SK-N-SH (cell line): ENCODE data around the gene NEURL2. TPM values are rescaled to one million over a fixed set of nuclear protein-coding genes. Genes with fewer than 3 reads are reported as not detected.

Experiments
- CTCF ChIA-PET: fragments of 300-600, 350-600 bp; formaldehyde crosslinking; extraction: SDS; loops from one replicate; lab custom pipeline; 2021; lab: Yijun Ruan, JAX
- POLR2A ChIA-PET: fragments of 350-600 bp; sonication (Branson Sonifier 250); formaldehyde crosslinking; extraction: SDS; loops from one replicate; lab custom pipeline; 2020; ENCODE audit warnings: antibody characterized with exemption, inconsistent platforms; lab: Yijun Ruan, JAX
- DNase-seq: peaks from one replicate; pipeline ENCODE4 v3.0.0; 2012
- H2AFZ ChIP-seq: fragments of 200-600 bp; sonication (generic); 2 replicates; pipeline ENCODE4 v1.8.1; 2016; ENCODE audit warnings: antibody characterized with exemption, mild to moderate bottlenecking, low read depth
- H3F3A ChIP-seq: fragments of 200-600 bp; sonication (generic); replicated peaks from 2 replicates; pipeline ENCODE3; 2016; ENCODE audit warnings: antibody characterized with exemption, mild to moderate bottlenecking; ENCODE audit not compliant: insufficient read depth
- H3K27ac ChIP-seq, 2 experiments: fragments of 200-500 bp in 1 of 2; fragments of 200-600 bp in 1 of 2; sonication (Bioruptor generic) in 1 of 2; sonication (generic), shearing (Covaris generic) in 1 of 2; 2 replicates each; pipeline versions ENCODE4 v1.5.1 to v1.6.1; 2014 to 2016; ENCODE audit warnings: low read depth in 2 of 2, inconsistent platforms in 1 of 2, low read length in 1 of 2, mild to moderate bottlenecking in 1 of 2, mixed read lengths in 1 of 2
- H3K27me3 ChIP-seq: fragments of 200-600 bp; sonication (generic), shearing (Covaris generic); 2 replicates; pipeline ENCODE4 v1.6.1; 2016; ENCODE audit warnings: mixed run types; ENCODE audit not compliant: insufficient read depth
- H3K36me3 ChIP-seq, 2 experiments: fragments of 200-500 bp in 1 of 2; fragments of 200-600 bp in 1 of 2; sonication (Bioruptor generic) in 1 of 2; sonication (generic) in 1 of 2; replicated peaks in 1 of 2; 2 replicates each; pipeline versions ENCODE3 to v1.5.1; 2014 to 2016; ENCODE audit warnings: low read length in 1 of 2, mild to moderate bottlenecking in 1 of 2; ENCODE audit not compliant: insufficient read depth in 2 of 2, control insufficient read depth in 1 of 2
- H3K4me1 ChIP-seq, 2 experiments: fragments of 200-500 bp in 1 of 2; fragments of 200-600 bp in 1 of 2; sonication (Bioruptor generic) in 1 of 2; sonication (generic), shearing (Covaris generic) in 1 of 2; 2 replicates each; pipeline versions ENCODE4 v1.5.1 to v1.6.1; 2014 to 2016; ENCODE audit warnings: low read depth in 1 of 2, low read length in 1 of 2, mixed run types in 1 of 2; ENCODE audit not compliant: insufficient read depth in 2 of 2, control insufficient read depth in 1 of 2
- H3K4me2 ChIP-seq: fragments of 200-600 bp; sonication (generic), shearing (Covaris generic); 2 replicates; pipeline ENCODE4 v1.6.1; 2017; ENCODE audit warnings: mixed run types
- H3K4me3 ChIP-seq, 2 experiments: fragments of 200-500 bp in 1 of 2; fragments of 200-600 bp in 1 of 2; sonication (Bioruptor generic) in 1 of 2; sonication (generic), shearing (Covaris generic) in 1 of 2; 2 replicates each; pipeline versions ENCODE4 v1.5.1 to v1.8.1; 2014 to 2016; ENCODE audit warnings: low read depth in 2 of 2, inconsistent platforms in 1 of 2, low read length in 1 of 2, mild to moderate bottlenecking in 1 of 2, mixed read lengths in 1 of 2, moderate library complexity in 1 of 2
- H3K79me2 ChIP-seq: fragments of 200-600 bp; sonication (generic); 2 replicates; pipeline ENCODE4 v1.8.1; 2017; ENCODE audit warnings: mild to moderate bottlenecking; ENCODE audit not compliant: insufficient read depth
- H3K9ac ChIP-seq: fragments of 200-600 bp; sonication (generic); 2 replicates; pipeline ENCODE4 v1.6.1; 2017; ENCODE audit warnings: mixed run types
- H3K9me2 ChIP-seq: fragments of 200-600 bp; sonication (generic); 2 replicates; pipeline ENCODE4 v1.6.1; 2017; ENCODE audit warnings: mixed run types
- H3K9me3 ChIP-seq: fragments of 200-600 bp; sonication (generic); 2 replicates; pipeline ENCODE4 v1.6.1; 2017; ENCODE audit warnings: mixed run types, mild to moderate bottlenecking, moderate library complexity
- H4K20me1 ChIP-seq: fragments of 200-600 bp; sonication (generic); 2 replicates; pipeline ENCODE4 v1.6.1; 2017; ENCODE audit warnings: mild to moderate bottlenecking, mixed run types; ENCODE audit not compliant: insufficient read depth
- EZH2phosphoT487 ChIP-seq: fragments of 200-600 bp; sonication (generic); IDR thresholded peaks from 2 replicates; pipeline ENCODE4 v1.6.1; 2017; ENCODE audit warnings: low read depth, mixed run types, mild to moderate bottlenecking, antibody characterized with exemption, moderate library complexity, borderline replicate concordance
- FOSL2 ChIP-seq: IDR thresholded peaks from 2 replicates; pipeline ENCODE4 v1.4.0; 2012; ENCODE audit warnings: low read depth, mild to moderate bottlenecking, moderate library complexity, borderline replicate concordance
- FOXJ3 ChIP-seq: sonication (generic); formaldehyde crosslinking; IDR thresholded peaks from 2 replicates; pipeline ENCODE4 v1.5.1; 2020; ENCODE audit warnings: mild to moderate bottlenecking, missing genetic modification reagents
- FOXM1 ChIP-seq: IDR thresholded peaks from 2 replicates; pipeline ENCODE4 v1.4.0; 2012; ENCODE audit warnings: low read depth, mild to moderate bottlenecking
- NRF1 ChIP-seq: IDR thresholded peaks from 2 replicates; pipeline ENCODE4 v1.6.1; 2012; ENCODE audit warnings: low read depth, mild to moderate bottlenecking, low read length
- RAD21 ChIP-seq: IDR thresholded peaks from 2 replicates; pipeline ENCODE4 v1.6.1; 2012; ENCODE audit warnings: mild to moderate bottlenecking, low read length
- RCOR1 ChIP-seq: fragments of 150-350 bp; IDR thresholded peaks from 2 replicates; pipeline ENCODE4 v1.6.1; 2017; ENCODE audit warnings: antibody characterized with exemption, low read length
- RXRA ChIP-seq: IDR thresholded peaks from 2 replicates; pipeline ENCODE4 v1.4.0; 2012; ENCODE audit warnings: low read depth, mild to moderate bottlenecking, borderline replicate concordance
- TAF1 ChIP-seq: IDR thresholded peaks from 2 replicates; pipeline ENCODE4 v1.6.1; 2012; ENCODE audit warnings: low read depth, mild to moderate bottlenecking, low read length, moderate library complexity, borderline replicate concordance
- TEAD4 ChIP-seq: IDR thresholded peaks from 2 replicates; pipeline ENCODE4 v1.4.0; 2012; ENCODE audit warnings: mild to moderate bottlenecking, borderline replicate concordance; ENCODE audit not compliant: insufficient read depth
- YY1 ChIP-seq: IDR thresholded peaks from 2 replicates; pipeline ENCODE4 v1.4.0; 2012; ENCODE audit warnings: low read depth, mild to moderate bottlenecking
- WGBS: methylation state at CpG from one replicate; pipeline ENCODE4 v1.1.6; 2017; ENCODE audit warnings: low lambda C conversion rate; 5-methylcytosine and 5-hydroxymethylcytosine counted together
- polyA plus RNA-seq, 3 experiments: library from polyadenylated mRNA; depleted of rRNA; stranded (reverse); fragments of >200 nt; gene quantifications; 2 replicates each; pipeline ENCODE4 v1.2.3, GENCODE V29; 2012
- TF ChIP-seq, protein P1 (sequence below): IDR thresholded peaks from 2 replicates; pipeline ENCODE4; 2012
- TF ChIP-seq, protein P2 (sequence below): fragments of 150-350 bp; IDR thresholded peaks from 2 replicates; pipeline ENCODE4 v1.6.1; 2017; ENCODE audit warnings: antibody characterized with exemption, low read length, low read depth, borderline replicate concordance
- TF ChIP-seq, protein P3 (sequence below): IDR thresholded peaks from 2 replicates; pipeline ENCODE4 v1.4.0; 2012; ENCODE audit warnings: low read depth, borderline replicate concordance
- TF ChIP-seq, protein P4 (sequence below): IDR thresholded peaks from 2 replicates; pipeline ENCODE4 v1.4.0; 2012; ENCODE audit warnings: low read depth, borderline replicate concordance

NEURL2 gene
- polyA plus RNA-seq, 1 of the 3 experiments (the other 2 are of a cell fraction): 3.5 TPM

DNA sequence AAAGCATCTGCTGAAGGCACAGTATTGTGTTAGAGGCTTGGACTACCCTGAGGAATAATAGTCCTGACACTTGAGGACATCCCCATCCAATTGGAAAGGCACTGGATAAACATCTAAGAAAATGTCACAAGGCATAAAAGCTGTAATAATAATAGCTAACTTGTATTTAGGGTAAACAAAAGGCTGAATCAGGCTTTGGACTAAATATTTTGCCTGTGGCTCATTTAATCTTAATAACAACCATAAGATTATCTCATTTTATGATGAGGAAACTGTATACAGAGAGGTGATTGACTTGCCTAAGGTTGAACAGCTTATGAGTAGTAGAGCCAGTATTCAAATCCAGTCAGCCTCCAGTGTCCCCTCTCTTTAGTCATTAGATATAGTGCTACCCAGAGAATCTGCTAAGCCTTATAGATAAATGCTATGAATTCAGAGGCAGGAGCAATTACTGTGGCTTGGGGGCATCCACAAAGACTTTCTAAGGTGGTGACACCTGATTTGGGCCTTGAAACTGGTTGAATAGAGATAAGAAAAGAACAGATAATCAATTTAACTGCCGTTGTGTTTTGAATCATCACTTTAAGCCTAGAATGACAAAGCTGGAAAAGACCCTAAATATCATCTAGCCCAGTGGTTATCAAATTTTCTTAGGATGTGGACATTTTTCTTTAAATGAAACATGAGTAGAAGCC is 17.5 kb downstream of the NEURL2 start:
- H3K9ac ChIP-seq: no peak overlapping the region

DNA sequence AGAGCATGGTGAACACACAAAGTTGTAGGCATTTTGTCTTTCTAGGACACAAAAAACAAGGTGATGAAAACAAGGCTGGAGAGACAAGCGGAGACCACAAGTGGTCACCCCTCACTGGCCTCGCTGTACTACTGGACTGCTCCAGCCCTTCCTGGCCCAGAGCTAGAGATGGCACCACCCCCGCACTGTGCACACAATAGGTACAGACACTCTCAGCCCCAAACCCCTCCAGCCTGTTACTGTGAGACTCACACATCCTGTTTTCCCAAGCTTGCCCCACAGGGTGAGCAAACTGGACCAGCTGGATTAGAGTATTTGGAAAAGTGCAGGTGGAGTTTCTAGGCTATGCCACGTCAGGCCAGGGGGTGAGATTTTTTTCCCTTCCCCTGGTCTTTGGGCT is 18.4 kb downstream of the NEURL2 start:
- no peak overlapping the region for H2AFZ ChIP-seq
- DNase-seq: no peak
- H3K27ac ChIP-seq: no peak overlapping the region
- no peaks in the 10 kb centered on the region for H4K20me1 ChIP-seq
- peaks cover 0 to 5% of the 10 kb centered on the region in 2 experiments; a peak in 1 of 4 replicates for H3K4me1 ChIP-seq
- H3K9ac ChIP-seq: no peak overlapping the region
- H3K9me2 ChIP-seq: no peaks in the 10 kb centered on the region
- no peaks in the 10 kb centered on the region for H3K79me2 ChIP-seq
- H3K9me3 ChIP-seq: no peaks in the 10 kb centered on the region
- H3K27me3 ChIP-seq: no peaks in the 10 kb centered on the region
- 85% methylated on average over 4 of the region's 4 CpGs for WGBS
- no peaks in the 10 kb centered on the region for H3K36me3 ChIP-seq
- ChIA-PET CTCF (interaction anchor here (1.0 kb wide), 2 partner anchors 8 to 64 kb away, joined by 3 to 4 read pairs; partner anchors contain the start of gene ZSWIM1), POLR2A (interaction anchor here (1.4 kb wide), 1 partner anchor 8 kb away, joined by 4 read pairs; the partner anchor contains the start of gene ZSWIM1)
- H3F3A ChIP-seq: peaks cover 6% of the 10 kb centered on the region
- H3K4me2 ChIP-seq: no peak overlapping the region
- H3K4me3 ChIP-seq: no peak overlapping the region
- no peak for TF ChIP-seq FOXJ3 (CRISPR knock-in tag)

More for the DNA sequence above, 17.5 kb downstream of the NEURL2 start:
- DNase-seq: no peak
- TF ChIP-seq RAD21: no peak
- no peak for TF ChIP-seq TEAD4
- TF ChIP-seq, protein P1, sequence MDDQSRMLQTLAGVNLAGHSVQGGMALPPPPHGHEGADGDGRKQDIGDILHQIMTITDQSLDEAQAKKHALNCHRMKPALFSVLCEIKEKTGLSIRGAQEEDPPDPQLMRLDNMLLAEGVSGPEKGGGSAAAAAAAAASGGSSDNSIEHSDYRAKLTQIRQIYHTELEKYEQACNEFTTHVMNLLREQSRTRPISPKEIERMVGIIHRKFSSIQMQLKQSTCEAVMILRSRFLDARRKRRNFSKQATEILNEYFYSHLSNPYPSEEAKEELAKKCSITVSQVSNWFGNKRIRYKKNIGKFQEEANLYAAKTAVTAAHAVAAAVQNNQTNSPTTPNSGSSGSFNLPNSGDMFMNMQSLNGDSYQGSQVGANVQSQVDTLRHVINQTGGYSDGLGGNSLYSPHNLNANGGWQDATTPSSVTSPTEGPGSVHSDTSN: no peak
- TF ChIP-seq RCOR1: no peak
- TF ChIP-seq, protein P2, sequence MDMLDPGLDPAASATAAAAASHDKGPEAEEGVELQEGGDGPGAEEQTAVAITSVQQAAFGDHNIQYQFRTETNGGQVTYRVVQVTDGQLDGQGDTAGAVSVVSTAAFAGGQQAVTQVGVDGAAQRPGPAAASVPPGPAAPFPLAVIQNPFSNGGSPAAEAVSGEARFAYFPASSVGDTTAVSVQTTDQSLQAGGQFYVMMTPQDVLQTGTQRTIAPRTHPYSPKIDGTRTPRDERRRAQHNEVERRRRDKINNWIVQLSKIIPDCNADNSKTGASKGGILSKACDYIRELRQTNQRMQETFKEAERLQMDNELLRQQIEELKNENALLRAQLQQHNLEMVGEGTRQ: no peak
- no peak for TF ChIP-seq TAF1
- TF ChIP-seq, all 33 proteins: peak for 0
- Histone ChIP-seq H3K27ac (no peak overlapping the region), H3K9me2 (no peaks in the 10 kb centered on the region), H2AFZ (no peak overlapping the region), H3K4me3 (no peak overlapping the region), H3K4me2 (no peak overlapping the region), H3K27me3 (no peaks in the 10 kb centered on the region), H4K20me1 (no peaks in the 10 kb centered on the region), H3K79me2 (no peaks in the 10 kb centered on the region), H3K9me3 (no peaks in the 10 kb centered on the region), H3K4me1 (no peaks in the 10 kb centered on the region), H3K36me3 (peaks cover 0 to 4% of the 10 kb centered on the region in 2 experiments), H3F3A (no peaks in the 10 kb centered on the region)
- ChIA-PET CTCF (interaction anchor here (0.7 to 0.9 kb wide), 2 partner anchors 14 to 16 kb away, joined by 3 read pairs; partner anchors contain the start of genes ACOT8, SPATA25 and ZSWIM3), POLR2A (no interaction called here)
- WGBS: 32% methylated on average over 1 of the region's 1 CpG

DNA sequence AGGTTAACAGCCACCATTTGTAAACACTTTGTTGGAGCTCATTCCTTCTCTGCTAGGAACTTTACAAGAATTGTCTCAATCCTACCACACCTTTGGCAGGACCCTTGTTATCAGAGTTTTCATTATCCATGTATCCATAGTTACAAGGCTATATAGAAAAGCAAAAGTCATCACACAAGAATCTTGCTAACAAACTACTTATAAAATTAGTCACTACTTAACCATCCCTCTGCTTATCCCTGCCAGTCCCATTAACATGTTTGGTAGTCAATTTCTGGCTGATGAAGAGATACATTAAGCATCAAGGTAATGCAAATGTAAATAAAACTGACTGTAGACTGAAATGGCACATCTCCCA is 23.2 kb downstream of the NEURL2 start:
- Histone ChIP-seq H3K4me1 (peaks cover 0 to 8% of the 10 kb centered on the region in 2 experiments; a peak in 1 of 4 replicates), H3K27ac (peak overlapping the region in 1 of 2 experiments; percentile 83; a peak in 2 of 4 replicates), H3K79me2 (no peaks in the 10 kb centered on the region), H3K4me3 (no peak overlapping the region), H2AFZ (0 out of 2 replicates have a peak overlapping the region, but pooled peaks have one; percentile 26), H3K9me3 (no peaks in the 10 kb centered on the region), H3K9ac (peak overlapping the region; percentile 50), H3K27me3 (no peaks in the 10 kb centered on the region), H4K20me1 (no peaks in the 10 kb centered on the region), H3F3A (peaks cover 8% of the 10 kb centered on the region), H3K4me2 (0 out of 2 replicates have a peak overlapping the region, but pooled peaks have one; percentile 34), H3K36me3 (no peaks in the 10 kb centered on the region), H3K9me2 (no peaks in the 10 kb centered on the region)
- POLR2A ChIA-PET: no interaction called here
- DNase-seq: no peak
- CTCF ChIA-PET: interaction anchor here (1.2 kb wide), 1 partner anchor 119 kb away, joined by 3 read pairs; no protein-coding TSS in a partner anchor
- TF ChIP-seq FOSL2: no peak
- TF ChIP-seq YY1: no peak
- TF ChIP-seq FOXM1: no peak
- no peak for TF ChIP-seq RXRA
- TF ChIP-seq, protein P3, sequence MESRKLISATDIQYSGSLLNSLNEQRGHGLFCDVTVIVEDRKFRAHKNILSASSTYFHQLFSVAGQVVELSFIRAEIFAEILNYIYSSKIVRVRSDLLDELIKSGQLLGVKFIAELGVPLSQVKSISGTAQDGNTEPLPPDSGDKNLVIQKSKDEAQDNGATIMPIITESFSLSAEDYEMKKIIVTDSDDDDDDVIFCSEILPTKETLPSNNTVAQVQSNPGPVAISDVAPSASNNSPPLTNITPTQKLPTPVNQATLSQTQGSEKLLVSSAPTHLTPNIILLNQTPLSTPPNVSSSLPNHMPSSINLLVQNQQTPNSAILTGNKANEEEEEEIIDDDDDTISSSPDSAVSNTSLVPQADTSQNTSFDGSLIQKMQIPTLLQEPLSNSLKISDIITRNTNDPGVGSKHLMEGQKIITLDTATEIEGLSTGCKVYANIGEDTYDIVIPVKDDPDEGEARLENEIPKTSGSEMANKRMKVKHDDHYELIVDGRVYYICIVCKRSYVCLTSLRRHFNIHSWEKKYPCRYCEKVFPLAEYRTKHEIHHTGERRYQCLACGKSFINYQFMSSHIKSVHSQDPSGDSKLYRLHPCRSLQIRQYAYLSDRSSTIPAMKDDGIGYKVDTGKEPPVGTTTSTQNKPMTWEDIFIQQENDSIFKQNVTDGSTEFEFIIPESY: no peak
- no peak for TF ChIP-seq EZH2phosphoT487
- TF ChIP-seq NRF1: no peak
- TF ChIP-seq, protein P4, sequence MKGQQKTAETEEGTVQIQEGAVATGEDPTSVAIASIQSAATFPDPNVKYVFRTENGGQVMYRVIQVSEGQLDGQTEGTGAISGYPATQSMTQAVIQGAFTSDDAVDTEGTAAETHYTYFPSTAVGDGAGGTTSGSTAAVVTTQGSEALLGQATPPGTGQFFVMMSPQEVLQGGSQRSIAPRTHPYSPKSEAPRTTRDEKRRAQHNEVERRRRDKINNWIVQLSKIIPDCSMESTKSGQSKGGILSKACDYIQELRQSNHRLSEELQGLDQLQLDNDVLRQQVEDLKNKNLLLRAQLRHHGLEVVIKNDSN: no peak
